Measurements from ENCODE around the gene OR51S1.
"Not testable (repeated sequence)": the region's sequence is repeated elsewhere in the genome, so short reads cannot be mapped to it uniquely, and the experiment has no call there.

Gene OR51S1

DNA sequence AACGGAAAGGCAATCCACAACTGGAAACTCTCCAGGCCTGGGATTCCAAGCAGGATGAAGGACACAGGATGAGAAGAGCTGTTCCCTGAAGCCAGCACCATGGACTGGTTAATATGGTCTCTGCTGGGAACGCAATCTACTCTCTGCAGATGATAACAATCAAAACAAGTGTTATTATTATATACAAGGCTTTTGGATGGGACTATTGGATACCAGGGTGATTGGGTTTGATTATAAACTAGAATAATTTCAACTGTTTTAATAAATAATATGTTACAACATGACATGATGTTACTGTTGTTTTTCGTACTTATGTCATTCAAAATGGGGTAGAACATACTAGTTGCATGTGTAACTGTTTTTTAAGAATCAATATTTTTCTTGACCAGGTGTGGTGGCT is 44.7 kb downstream of the OR51S1 start, which contains the start of gene OR52R1:
Gene OR52R1 (minus strand): TSS at position 101 of the 400 bp plus-strand sequence. CDS start 0 bp downstream, at position 101.
- DNase-seq = no peak

DNA sequence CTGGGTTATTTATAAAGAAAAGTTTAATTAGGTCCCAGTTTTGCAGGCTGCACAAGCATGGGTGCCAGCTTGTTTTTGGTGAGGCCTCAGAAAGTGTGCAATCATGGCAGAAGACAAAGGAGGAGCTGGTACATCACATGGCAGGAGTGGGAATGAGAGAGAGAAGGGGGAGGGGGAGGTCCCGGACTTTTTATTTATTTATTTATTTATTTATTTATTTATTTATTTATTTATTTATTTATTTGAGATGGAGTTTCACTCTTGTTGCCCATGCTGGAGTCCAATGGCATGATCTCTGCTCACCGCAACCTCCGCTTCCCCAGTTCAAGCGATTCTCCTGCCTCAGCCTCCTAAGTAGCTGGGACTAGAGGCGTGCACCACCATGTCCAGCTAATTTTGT is 47.7 kb downstream of the OR51S1 start:
- DNase-seq = not testable (repeated sequence)

DNA sequence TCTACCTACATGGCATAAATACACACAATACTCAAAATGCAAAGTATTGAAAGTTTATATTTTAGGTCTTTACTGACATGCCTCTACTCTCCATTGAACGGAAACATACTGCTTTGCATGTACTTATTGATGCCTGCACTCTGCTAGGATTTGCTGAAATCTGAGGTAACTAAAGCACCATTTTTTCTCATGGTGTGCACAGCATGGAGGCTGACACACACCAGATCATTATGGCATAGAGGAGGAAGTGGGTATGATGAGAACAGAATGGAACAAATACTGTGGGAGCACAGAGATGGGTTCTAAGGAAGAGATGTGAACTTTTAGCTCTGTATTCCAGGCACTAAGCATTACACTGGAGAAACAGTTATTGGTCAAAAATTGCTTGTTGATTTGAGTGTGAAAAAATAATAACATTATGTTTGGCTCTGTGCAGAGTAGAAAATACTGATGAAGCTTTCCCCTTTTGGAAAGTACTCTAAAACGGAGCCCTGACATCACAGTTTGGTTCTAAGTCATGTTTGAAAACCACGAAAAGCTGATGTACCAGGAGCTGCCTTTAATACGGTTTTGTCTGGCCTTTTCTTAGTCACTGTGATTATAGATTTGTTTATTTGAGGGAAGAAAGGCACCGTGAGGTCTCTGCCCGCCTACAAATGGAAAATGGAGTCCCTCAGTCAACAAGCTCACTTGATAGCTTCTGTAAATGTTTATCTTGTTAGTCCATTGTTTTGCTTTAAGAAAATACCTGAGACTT is 50.4 kb downstream of the OR51S1 start:
- no peak for DNase-seq

All from CD4-positive, alpha-beta T cell treated with Interleukin-12 subunit alpha and Interleukin-12 subunit beta, for 1 hour (primary cell).